ENCODE measurements around the gene PRDM16. TPM values are rescaled to one million over a fixed set of nuclear protein-coding genes. Genes with fewer than 3 reads are reported as not detected.

The PRDM16 gene
- total RNA-seq, 1 experiment from 2014 or later, result 0.17 TPM

- Mint-ChIP-seq H3K27ac (no peak overlapping the region), H3K4me3 (no peak overlapping the region), H3K36me3 (ENCODE audit: insufficient read depth in 1 of 3, low read depth in 3 of 3) (peaks cover 2 to 4% (median 2%) of the 10 kb centered on the region in 3 experiments; a peak in 5 of 7 replicates), H3K27me3 (ENCODE audit: low read depth) (peaks cover 6% of the 10 kb centered on the region), H3K9me3 (peaks cover 4% of the 10 kb centered on the region in 2 experiments; a peak in 3 of 5 replicates), H3K4me1 (no peaks in the 10 kb centered on the region)
- Histone ChIP-seq H3K27me3 (ENCODE audit: insufficient read depth, low read length) (no peaks in the 10 kb centered on the region), H3K4me1 (ENCODE audit: insufficient read depth, low read length) (no peaks in the 10 kb centered on the region), H3K14ac (ENCODE audit: insufficient read depth, low read length) (no peak overlapping the region), H3K27ac (ENCODE audit: insufficient read length, low read depth, low read length) (no peak overlapping the region), H4K20me1 (ENCODE audit: control insufficient read depth, insufficient read depth, insufficient read length) (no peaks in the 10 kb centered on the region), H3K9me3 (ENCODE audit: control insufficient read depth, low read depth, low read length) (no peaks in the 10 kb centered on the region), H2BK12ac (ENCODE audit: insufficient read length, low read depth, low read length) (no peak overlapping the region), H3K4ac (ENCODE audit: low read depth, low read length) (no peak overlapping the region), H2AFZ (ENCODE audit: low read length) (no peak overlapping the region), H3K79me1 (ENCODE audit: insufficient read depth, low read depth, low read length, poor library complexity, severe bottlenecking) (no peaks in the 10 kb centered on the region), H2BK15ac (ENCODE audit: low read depth, low read length) (no peak overlapping the region), H4K5ac (ENCODE audit: insufficient read length, low read depth, low read length) (no peak overlapping the region), H3K4me2 (ENCODE audit: insufficient read depth, insufficient read length, low read length) (no peak overlapping the region), H3K79me2 (ENCODE audit: insufficient read depth, low read length) (no peaks in the 10 kb centered on the region; the same call in 1 of the 2 replicates), H3K9ac (ENCODE audit: extremely low read depth, insufficient read length, low read length) (no peak overlapping the region), H3T11ph (ENCODE audit: low read length) (no peak overlapping the region), H4K8ac (replicated peaks; ENCODE audit: insufficient read length, low read depth, low read length) (no peak overlapping the region), H4K91ac (ENCODE audit: insufficient read length, low read depth, low read length) (no peak overlapping the region), H2BK5ac (ENCODE audit: insufficient read length, low read length) (no peak overlapping the region), H2BK20ac (ENCODE audit: low read depth, low read length, poor library complexity, severe bottlenecking) (no peak overlapping the region), H3K23ac (ENCODE audit: insufficient read length, low read depth, low read length) (no peak overlapping the region), H2AK5ac (ENCODE audit: insufficient read length, low read length) (no peak overlapping the region), H2BK120ac (ENCODE audit: low read depth, low read length, poor library complexity, severe bottlenecking) (no peak overlapping the region), H3K23me2 (ENCODE audit: insufficient read length, low read depth, low read length, poor library complexity, severe bottlenecking) (no peaks in the 10 kb centered on the region), H3K56ac (ENCODE audit: insufficient read length, low read depth, low read length) (no peak overlapping the region), H3K18ac (ENCODE audit: insufficient read length, low read depth, low read length) (no peak overlapping the region)
- no peak for DNase-seq
- TF ChIP-seq, protein P1, sequence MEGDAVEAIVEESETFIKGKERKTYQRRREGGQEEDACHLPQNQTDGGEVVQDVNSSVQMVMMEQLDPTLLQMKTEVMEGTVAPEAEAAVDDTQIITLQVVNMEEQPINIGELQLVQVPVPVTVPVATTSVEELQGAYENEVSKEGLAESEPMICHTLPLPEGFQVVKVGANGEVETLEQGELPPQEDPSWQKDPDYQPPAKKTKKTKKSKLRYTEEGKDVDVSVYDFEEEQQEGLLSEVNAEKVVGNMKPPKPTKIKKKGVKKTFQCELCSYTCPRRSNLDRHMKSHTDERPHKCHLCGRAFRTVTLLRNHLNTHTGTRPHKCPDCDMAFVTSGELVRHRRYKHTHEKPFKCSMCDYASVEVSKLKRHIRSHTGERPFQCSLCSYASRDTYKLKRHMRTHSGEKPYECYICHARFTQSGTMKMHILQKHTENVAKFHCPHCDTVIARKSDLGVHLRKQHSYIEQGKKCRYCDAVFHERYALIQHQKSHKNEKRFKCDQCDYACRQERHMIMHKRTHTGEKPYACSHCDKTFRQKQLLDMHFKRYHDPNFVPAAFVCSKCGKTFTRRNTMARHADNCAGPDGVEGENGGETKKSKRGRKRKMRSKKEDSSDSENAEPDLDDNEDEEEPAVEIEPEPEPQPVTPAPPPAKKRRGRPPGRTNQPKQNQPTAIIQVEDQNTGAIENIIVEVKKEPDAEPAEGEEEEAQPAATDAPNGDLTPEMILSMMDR (conservative IDR thresholded peaks at IDR 0.05), result no peak
- WGBS (ENCODE audit: extremely low coverage, insufficient read length, low lambda C conversion rate), result no CpG with 5 or more reads among the region's 15 CpGs
Measured at GRCh38 chr1:3255680-3256079, 186.7 kb downstream of the PRDM16 start.

Data from H9 (cell line).